Mammary epithelial cell (primary cell): ENCODE results near the gene NABP2.

Experiments used
- CTCF ChIP-seq, 2 donors: IDR thresholded peaks in 1 of 2; conservative IDR thresholded peaks in 1 of 2; 2 replicates each; pipeline ENCODE4 v1.5.1; 2011 to 2012; ENCODE audit warnings: inconsistent platforms in 2 of 2, low read length in 2 of 2, mild to moderate bottlenecking in 2 of 2, control low read depth in 1 of 2, low read depth in 1 of 2; ENCODE audit not compliant: insufficient read depth in 1 of 2; ENCODE audit errors: extremely low read depth in 1 of 2
- EZH2 ChIP-seq: IDR thresholded peaks from 2 replicates; pipeline ENCODE4 v1.6.1; 2012; ENCODE audit warnings: low read length, inconsistent platforms, borderline replicate concordance

- TF ChIP-seq CTCF (conservative IDR thresholded peaks at IDR 0.05 in 1 of 2, IDR thresholded peaks at IDR 0.05 in 1 of 2; ENCODE audit: extremely low read depth in 1 of 2, insufficient read depth in 1 of 2, low read depth in 1 of 2, low read length in 2 of 2) (peak; percentile 54 to 81), EZH2 (no peak)
Observed at GRCh38 chr12:56266693-56267442, 42.7 kb downstream of the NABP2 start, which contains the start of gene COQ10A.
